ENCODE results near the gene PRKCB.
A peak's percentile ranks its signal among the peaks of the same experiment; 100 is the strongest.

The PRKCB gene

GRCh38 chr16:23966597-23967394 lies 131.0 kb downstream of the PRKCB start:
- no peak for TF ChIP-seq CTCF (IDR thresholded peaks at IDR 0.05; ENCODE audit: insufficient read depth, low read depth, low read length, missing control alignments)
- H3K4me3 ChIP-seq (ENCODE audit: low read depth, low read length) = no peak overlapping the region
- no peak for DNase-seq (ENCODE audit: low read depth)

GRCh38 chr16:23967775-23968174 lies 132.0 kb downstream of the PRKCB start:
- peak; percentile 21 for DNase-seq (ENCODE audit: low read depth)
- no peak overlapping the region for H3K4me3 ChIP-seq (ENCODE audit: low read depth, low read length)
- no peak for TF ChIP-seq CTCF (IDR thresholded peaks at IDR 0.05; ENCODE audit: insufficient read depth, low read depth, low read length, missing control alignments)

- no peak overlapping the region for H3K4me3 ChIP-seq (ENCODE audit: low read depth, low read length)
- no peak for TF ChIP-seq CTCF (IDR thresholded peaks at IDR 0.05; ENCODE audit: insufficient read depth, low read depth, low read length, missing control alignments)
- DNase-seq (ENCODE audit: low read depth) = no peak
Observed at GRCh38 chr16:23968176-23968575, 132.4 kb downstream of the PRKCB start.

GRCh38 chr16:23969468-23970297 lies 133.9 kb downstream of the PRKCB start:
- H3K4me3 ChIP-seq (ENCODE audit: low read depth, low read length) = no peak overlapping the region
- DNase-seq (ENCODE audit: low read depth) = no peak
- TF ChIP-seq CTCF (IDR thresholded peaks at IDR 0.05; ENCODE audit: insufficient read depth, low read depth, low read length, missing control alignments) = no peak

GRCh38 chr16:23974223-23974622 lies 138.4 kb downstream of the PRKCB start:
- TF ChIP-seq CTCF (IDR thresholded peaks at IDR 0.05; ENCODE audit: insufficient read depth, low read depth, low read length, missing control alignments) = no peak
- no peak for DNase-seq (ENCODE audit: low read depth)

GRCh38 chr16:23975293-23975692 lies 139.5 kb downstream of the PRKCB start:
- no peak for DNase-seq (ENCODE audit: low read depth)
- TF ChIP-seq CTCF (IDR thresholded peaks at IDR 0.05; ENCODE audit: insufficient read depth, low read depth, low read length, missing control alignments) = no peak
- H3K4me3 ChIP-seq (ENCODE audit: low read depth, low read length) = no peak overlapping the region

More at GRCh38 chr16:23974223-23974622, 138.4 kb downstream of the PRKCB start:
- H3K4me3 ChIP-seq (ENCODE audit: low read depth, low read length) = no peak overlapping the region
